ENCODE measurements around the gene SF1.

SF1 gene

GRCh38 chr11:64757549-64758329, 20.6 kb downstream of the SF1 start:
- H3K4me2 ChIP-seq (ENCODE audit: low read depth, low read length, poor library complexity, severe bottlenecking) = no peak overlapping the region
- peaks cover 3% of the 10 kb centered on the region; the same call in 1 of the 2 replicates for H3F3A ChIP-seq (ENCODE audit: low read depth)
- TF ChIP-seq CTCF (conservative IDR thresholded peaks at IDR 0.05; ENCODE audit: low read length) (no peak), EZH2phosphoT487 (IDR thresholded peaks at IDR 0.05; ENCODE audit: borderline replicate concordance) (no peak)
- H3K27me3 ChIP-seq (ENCODE audit: insufficient read depth, low read length, poor library complexity, severe bottlenecking) = no peaks in the 10 kb centered on the region
- no peak overlapping the region for H3K4me3 ChIP-seq (ENCODE audit: low read length, poor library complexity, severe bottlenecking)
- no peaks in the 10 kb centered on the region for H3K9me3 ChIP-seq (ENCODE audit: insufficient read depth, low read depth, low read length)
- peaks cover 9% of the 10 kb centered on the region; the same call in 1 of the 2 replicates for H3K36me3 ChIP-seq (ENCODE audit: insufficient read depth, low read length)
- H4K20me1 ChIP-seq (ENCODE audit: insufficient read depth, low read length, poor library complexity, severe bottlenecking) = peaks cover 17% of the 10 kb centered on the region
- no peak overlapping the region for H2AFZ ChIP-seq (ENCODE audit: low read length)
- H3K79me2 ChIP-seq (ENCODE audit: insufficient read depth, low read length) = peaks cover 6% of the 10 kb centered on the region; the same call in 1 of the 2 replicates
- H3K4me1 ChIP-seq (ENCODE audit: insufficient read depth, low read length, poor library complexity, severe bottlenecking) = peaks cover 22% of the 10 kb centered on the region
- no peak overlapping the region for H3K9ac ChIP-seq (ENCODE audit: low read depth, low read length, poor library complexity, severe bottlenecking)
- no peaks in the 10 kb centered on the region for H3K9me2 ChIP-seq (replicated peaks; ENCODE audit: low read depth, low read length)

GRCh38 chr11:64755681-64756361, 22.5 kb downstream of the SF1 start:
- Histone ChIP-seq H3K4me3 (ENCODE audit: low read length, poor library complexity, severe bottlenecking) (no peak overlapping the region), H3K9me3 (ENCODE audit: insufficient read depth, low read depth, low read length) (no peaks in the 10 kb centered on the region), H3K79me2 (ENCODE audit: insufficient read depth, low read length) (no peaks in the 10 kb centered on the region), H4K20me1 (ENCODE audit: insufficient read depth, low read length, poor library complexity, severe bottlenecking) (peaks cover 7% of the 10 kb centered on the region), H3K27me3 (ENCODE audit: insufficient read depth, low read length, poor library complexity, severe bottlenecking) (no peaks in the 10 kb centered on the region), H3K4me1 (ENCODE audit: insufficient read depth, low read length, poor library complexity, severe bottlenecking) (peaks cover 13% of the 10 kb centered on the region), H3K9me2 (replicated peaks; ENCODE audit: low read depth, low read length) (no peaks in the 10 kb centered on the region), H2AFZ (ENCODE audit: low read length) (no peak overlapping the region), H3K4me2 (ENCODE audit: low read depth, low read length, poor library complexity, severe bottlenecking) (no peak overlapping the region), H3F3A (ENCODE audit: low read depth) (peaks cover under 1% of the 10 kb centered on the region; the same call in 1 of the 2 replicates), H3K9ac (ENCODE audit: low read depth, low read length, poor library complexity, severe bottlenecking) (no peak overlapping the region), H3K36me3 (ENCODE audit: insufficient read depth, low read length) (peaks cover 3% of the 10 kb centered on the region; the same call in 1 of the 2 replicates)
- TF ChIP-seq CTCF (conservative IDR thresholded peaks at IDR 0.05; ENCODE audit: low read length) (no peak), EZH2phosphoT487 (IDR thresholded peaks at IDR 0.05; ENCODE audit: borderline replicate concordance) (no peak)

GRCh38 chr11:64754919-64755662, 23.3 kb downstream of the SF1 start:
- no peak for TF ChIP-seq EZH2phosphoT487 (IDR thresholded peaks at IDR 0.05; ENCODE audit: borderline replicate concordance)
- no peak for TF ChIP-seq CTCF (conservative IDR thresholded peaks at IDR 0.05; ENCODE audit: low read length)
- no peak overlapping the region for H3K4me3 ChIP-seq (ENCODE audit: low read length, poor library complexity, severe bottlenecking)
- H3K27me3 ChIP-seq (ENCODE audit: insufficient read depth, low read length, poor library complexity, severe bottlenecking) = no peaks in the 10 kb centered on the region
- H3K36me3 ChIP-seq (ENCODE audit: insufficient read depth, low read length) = no peaks in the 10 kb centered on the region
- no peaks in the 10 kb centered on the region for H3K79me2 ChIP-seq (ENCODE audit: insufficient read depth, low read length)
- H3F3A ChIP-seq (ENCODE audit: low read depth) = no peaks in the 10 kb centered on the region
- H3K9me3 ChIP-seq (ENCODE audit: insufficient read depth, low read depth, low read length) = no peaks in the 10 kb centered on the region
- no peaks in the 10 kb centered on the region for H4K20me1 ChIP-seq (ENCODE audit: insufficient read depth, low read length, poor library complexity, severe bottlenecking)
- no peaks in the 10 kb centered on the region for H3K9me2 ChIP-seq (replicated peaks; ENCODE audit: low read depth, low read length)
- H3K4me1 ChIP-seq (ENCODE audit: insufficient read depth, low read length, poor library complexity, severe bottlenecking) = peaks cover 5% of the 10 kb centered on the region
- H2AFZ ChIP-seq (ENCODE audit: low read length) = no peak overlapping the region
- H3K9ac ChIP-seq (ENCODE audit: low read depth, low read length, poor library complexity, severe bottlenecking) = no peak overlapping the region
- H3K4me2 ChIP-seq (ENCODE audit: low read depth, low read length, poor library complexity, severe bottlenecking) = no peak overlapping the region
